ENCODE measurements around the gene CNTRL. TPM values are rescaled to one million over a fixed set of nuclear protein-coding genes. Genes with fewer than 3 reads are reported as not detected.

CNTRL gene
- total RNA-seq, 6 experiments from 2014 or later: 3.8 to 10.4 (median 8.8) TPM

DNA sequence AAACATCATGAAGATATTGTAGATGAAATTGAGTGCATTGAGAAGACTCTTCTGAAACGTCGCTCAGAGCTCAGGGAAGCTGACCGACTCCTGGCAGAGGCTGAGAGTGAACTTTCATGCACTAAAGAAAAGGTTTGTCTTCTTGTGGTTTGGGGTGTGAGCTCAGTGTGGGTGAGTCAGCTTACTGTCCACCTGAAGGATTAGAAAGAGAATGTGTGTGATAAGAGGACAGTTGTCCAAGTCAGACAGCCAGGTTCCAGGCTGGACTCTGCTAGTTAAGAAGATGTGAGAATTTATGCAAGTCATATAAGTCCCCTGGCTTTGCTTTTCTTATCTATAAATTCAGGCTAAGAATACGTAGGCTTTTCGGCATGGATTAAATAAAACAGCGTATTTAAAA lies 80.0 kb downstream of the CNTRL start:
- peaks cover 39% of the 10 kb centered on the region for H3K4me1 Mint-ChIP-seq (ENCODE audit: low read depth)
- TF ChIP-seq, protein P1, sequence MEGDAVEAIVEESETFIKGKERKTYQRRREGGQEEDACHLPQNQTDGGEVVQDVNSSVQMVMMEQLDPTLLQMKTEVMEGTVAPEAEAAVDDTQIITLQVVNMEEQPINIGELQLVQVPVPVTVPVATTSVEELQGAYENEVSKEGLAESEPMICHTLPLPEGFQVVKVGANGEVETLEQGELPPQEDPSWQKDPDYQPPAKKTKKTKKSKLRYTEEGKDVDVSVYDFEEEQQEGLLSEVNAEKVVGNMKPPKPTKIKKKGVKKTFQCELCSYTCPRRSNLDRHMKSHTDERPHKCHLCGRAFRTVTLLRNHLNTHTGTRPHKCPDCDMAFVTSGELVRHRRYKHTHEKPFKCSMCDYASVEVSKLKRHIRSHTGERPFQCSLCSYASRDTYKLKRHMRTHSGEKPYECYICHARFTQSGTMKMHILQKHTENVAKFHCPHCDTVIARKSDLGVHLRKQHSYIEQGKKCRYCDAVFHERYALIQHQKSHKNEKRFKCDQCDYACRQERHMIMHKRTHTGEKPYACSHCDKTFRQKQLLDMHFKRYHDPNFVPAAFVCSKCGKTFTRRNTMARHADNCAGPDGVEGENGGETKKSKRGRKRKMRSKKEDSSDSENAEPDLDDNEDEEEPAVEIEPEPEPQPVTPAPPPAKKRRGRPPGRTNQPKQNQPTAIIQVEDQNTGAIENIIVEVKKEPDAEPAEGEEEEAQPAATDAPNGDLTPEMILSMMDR (IDR thresholded peaks at IDR 0.05): no peak
- no peaks in the 10 kb centered on the region for H3K9me3 Mint-ChIP-seq
- no peak overlapping the region for H3K4me3 Mint-ChIP-seq
- no peaks in the 10 kb centered on the region; the same call in 1 of the 2 replicates for H3K27me3 Mint-ChIP-seq (ENCODE audit: insufficient read depth)
- no peak for DNase-seq
- peaks cover 33% of the 10 kb centered on the region for H3K36me3 Mint-ChIP-seq (ENCODE audit: low read depth)
- peak overlapping the region; percentile 34; the same call in 1 of the 2 replicates for H3K27ac Mint-ChIP-seq

- Mint-ChIP-seq H3K4me3 (peak overlapping the region; percentile 70), H3K9me3 (no peaks in the 10 kb centered on the region), H3K27ac (peak overlapping the region; percentile 88), H3K4me1 (ENCODE audit: low read depth) (peaks cover 39% of the 10 kb centered on the region), H3K27me3 (ENCODE audit: insufficient read depth) (no peaks in the 10 kb centered on the region; the same call in 1 of the 2 replicates), H3K36me3 (ENCODE audit: low read depth) (peaks cover 28% of the 10 kb centered on the region)
- DNase-seq: peak; percentile 76
- TF ChIP-seq, protein P1 (IDR thresholded peaks at IDR 0.05): no peak
Measured at GRCh38 chr9:121156263-121156731, 81.5 kb downstream of the CNTRL start.

- Mint-ChIP-seq H3K27me3 (ENCODE audit: insufficient read depth) (no peaks in the 10 kb centered on the region; the same call in 1 of the 2 replicates), H3K9me3 (no peaks in the 10 kb centered on the region), H3K36me3 (ENCODE audit: low read depth) (peaks cover 26% of the 10 kb centered on the region), H3K4me1 (ENCODE audit: low read depth) (peaks cover 31% of the 10 kb centered on the region), H3K27ac (no peak overlapping the region), H3K4me3 (no peak overlapping the region)
- TF ChIP-seq, protein P1 (IDR thresholded peaks at IDR 0.05): no peak
- DNase-seq: no peak
Measured at GRCh38 chr9:121157939-121158338, 83.2 kb downstream of the CNTRL start.

DNA sequence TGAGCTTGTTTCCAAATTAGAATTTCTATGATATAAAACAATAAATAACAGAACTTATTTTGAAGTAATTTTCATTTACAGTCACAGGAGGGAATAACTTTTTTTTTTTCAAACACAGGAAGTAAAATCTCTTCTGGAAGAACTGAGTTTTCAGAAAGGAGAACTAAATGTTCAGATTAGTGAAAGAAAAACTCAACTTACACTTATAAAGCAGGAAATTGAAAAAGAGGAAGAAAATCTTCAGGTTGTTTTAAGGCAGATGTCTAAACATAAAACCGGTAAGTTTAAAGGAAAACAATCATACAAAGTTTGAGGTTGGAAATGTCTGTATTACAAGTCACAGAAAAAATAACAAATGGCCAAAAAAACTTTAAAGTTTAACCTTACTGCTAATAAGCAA lies 85.3 kb downstream of the CNTRL start:
- Mint-ChIP-seq H3K27me3 (ENCODE audit: insufficient read depth) (no peaks in the 10 kb centered on the region; the same call in 1 of the 2 replicates), H3K27ac (peak overlapping the region; percentile 51; the same call in 1 of the 2 replicates), H3K9me3 (no peaks in the 10 kb centered on the region), H3K4me1 (ENCODE audit: low read depth) (peaks cover 25% of the 10 kb centered on the region), H3K4me3 (no peak overlapping the region), H3K36me3 (ENCODE audit: low read depth) (peaks cover 15% of the 10 kb centered on the region; the same call in 1 of the 2 replicates)
- TF ChIP-seq, protein P1 (IDR thresholded peaks at IDR 0.05): no peak
- no peak for DNase-seq

- Mint-ChIP-seq H3K9me3 (no peaks in the 10 kb centered on the region), H3K4me1 (ENCODE audit: low read depth) (peaks cover 2% of the 10 kb centered on the region), H3K27me3 (ENCODE audit: insufficient read depth) (no peaks in the 10 kb centered on the region), H3K27ac (no peak overlapping the region), H3K4me3 (no peak overlapping the region), H3K36me3 (ENCODE audit: low read depth) (peaks cover 28% of the 10 kb centered on the region)
- TF ChIP-seq, protein P1 (IDR thresholded peaks at IDR 0.05): no peak
- no peak for DNase-seq
Measured at GRCh38 chr9:121168052-121168451, 93.3 kb downstream of the CNTRL start.
